GM23338 (cell line): Measurements from ENCODE around the gene TNS1.

Experiments
- CREB1 ChIP-seq: fragments of 250-450 bp; sonication (Bioruptor Pico); IDR thresholded peaks from 2 replicates; pipeline ENCODE4 v1.5.0; 2020; ENCODE audit warnings: low read depth, mild to moderate bottlenecking, moderate library complexity
- CTCF ChIP-seq, 2 experiments: fragments of 200-600 bp in 1 of 2; sonication (generic) in 1 of 2; conservative IDR thresholded peaks; 2 replicates each; pipeline versions ENCODE4 v1.5.1 to v1.6.1; 2016 to 2017; ENCODE audit warnings: antibody characterized with exemption in 2 of 2, low read depth in 2 of 2, mild to moderate bottlenecking in 2 of 2, moderate library complexity in 1 of 2

GRCh38 chr2:217942731-217943335 lies 60.0 kb downstream of the TNS1 start:
- TF ChIP-seq CTCF (conservative IDR thresholded peaks at IDR 0.05; ENCODE audit: low read depth in 2 of 2) = no peak
- no peak for TF ChIP-seq CREB1 (CRISPR knock-in tag)
